ENCODE measurements around the gene PHF14.

- TF ChIP-seq CTCF (IDR thresholded peaks at IDR 0.05; ENCODE audit: extremely low read depth in 1 of 2, insufficient read depth in 1 of 2, low read depth in 1 of 2, low read length in 2 of 2) (no peak), POLR2AphosphoS5 (IDR thresholded peaks at IDR 0.05; ENCODE audit: insufficient read depth, low read depth, low read length) (no peak), FOS (IDR thresholded peaks at IDR 0.05; ENCODE audit: borderline replicate concordance, insufficient read depth, low read length) (no peak), EZH2 (IDR thresholded peaks at IDR 0.05; ENCODE audit: borderline replicate concordance, low read depth, low read length, severe bottlenecking) (no peak), POLR2A (IDR thresholded peaks at IDR 0.05; ENCODE audit: low read depth, low read length) (no peak)
These were observed 198.0 kb downstream of the PHF14 start for GRCh38 chr7:11171569-11172192.
